ENCODE results near the gene SLC38A9.

The SLC38A9 gene

GRCh38 chr5:55667938-55668337 is 44.2 kb downstream of the SLC38A9 start:
- TF ChIP-seq CTCF (IDR thresholded peaks at IDR 0.05; ENCODE audit: low read depth, low read length, missing control alignments), result no peak
- no peak overlapping the region for H3K4me3 ChIP-seq (ENCODE audit: low read depth, low read length)
- DNase-seq (ENCODE audit: low read depth), result no peak

DNA sequence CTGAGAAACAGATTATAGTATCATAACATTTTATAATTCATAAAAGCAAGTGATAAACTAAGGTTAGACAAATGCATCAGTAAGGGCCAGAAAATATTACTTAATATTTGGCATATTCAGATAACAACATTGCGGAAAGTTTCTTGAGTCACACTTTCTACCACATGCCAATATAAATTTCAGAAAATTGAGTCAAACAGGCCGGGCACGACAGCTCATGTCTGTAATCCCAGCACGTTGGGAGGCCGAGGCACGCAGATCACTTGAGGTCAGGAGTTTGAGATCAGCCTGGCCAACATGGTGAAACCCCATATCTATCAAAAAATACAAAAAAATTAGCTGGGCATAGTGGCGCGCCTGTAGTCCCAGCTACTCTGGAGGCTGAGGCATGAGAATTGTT is 47.1 kb downstream of the SLC38A9 start:
- H3K4me3 ChIP-seq (ENCODE audit: low read depth, low read length), result no peak overlapping the region
- no peak for DNase-seq (ENCODE audit: low read depth)
- no peak for TF ChIP-seq CTCF (IDR thresholded peaks at IDR 0.05; ENCODE audit: low read depth, low read length, missing control alignments)

GRCh38 chr5:55657443-55657842 is 54.7 kb downstream of the SLC38A9 start:
- no peak overlapping the region for H3K4me3 ChIP-seq (ENCODE audit: low read depth, low read length)
- DNase-seq (ENCODE audit: low read depth), result no peak
- TF ChIP-seq CTCF (IDR thresholded peaks at IDR 0.05; ENCODE audit: low read depth, low read length, missing control alignments), result no peak

- no peak for TF ChIP-seq CTCF (IDR thresholded peaks at IDR 0.05; ENCODE audit: low read depth, low read length, missing control alignments)
- no peak for DNase-seq (ENCODE audit: low read depth)
- H3K4me3 ChIP-seq (ENCODE audit: low read depth, low read length), result no peak overlapping the region
Measured at GRCh38 chr5:55650386-55650785, 61.7 kb downstream of the SLC38A9 start.

GRCh38 chr5:55649963-55650362 is 62.2 kb downstream of the SLC38A9 start:
- TF ChIP-seq CTCF (IDR thresholded peaks at IDR 0.05; ENCODE audit: low read depth, low read length, missing control alignments), result no peak
- no peak for DNase-seq (ENCODE audit: low read depth)
- no peak overlapping the region for H3K4me3 ChIP-seq (ENCODE audit: low read depth, low read length)

GRCh38 chr5:55645304-55645703 is 66.8 kb downstream of the SLC38A9 start:
- TF ChIP-seq CTCF (IDR thresholded peaks at IDR 0.05; ENCODE audit: low read depth, low read length, missing control alignments), result no peak
- DNase-seq (ENCODE audit: low read depth), result no peak
- H3K4me3 ChIP-seq (ENCODE audit: low read depth, low read length), result no peak overlapping the region

GRCh38 chr5:55638455-55638854 is 73.7 kb downstream of the SLC38A9 start:
- TF ChIP-seq CTCF (IDR thresholded peaks at IDR 0.05; ENCODE audit: low read depth, low read length, missing control alignments), result no peak
- H3K4me3 ChIP-seq (ENCODE audit: low read depth, low read length), result no peak overlapping the region
- no peak for DNase-seq (ENCODE audit: low read depth)
